ENCODE data around the gene STEAP1B.

The STEAP1B gene

GRCh38 chr7:22373911-22374310 lies 126.1 kb downstream of the STEAP1B start:
- DNase-seq (ENCODE audit: low read depth in 1 of 2, low spot score in 1 of 2): no peak

GRCh38 chr7:22373388-22373787 lies 126.6 kb downstream of the STEAP1B start:
- no peak for DNase-seq (ENCODE audit: low read depth in 1 of 2, low spot score in 1 of 2)

- no peak for DNase-seq (ENCODE audit: low read depth in 1 of 2, low spot score in 1 of 2)
These were observed 127.1 kb downstream of the STEAP1B start for GRCh38 chr7:22372863-22373262.

- DNase-seq (ENCODE audit: low read depth in 1 of 2, low spot score in 1 of 2): no peak
These were observed 128.1 kb downstream of the STEAP1B start for GRCh38 chr7:22371878-22372277.

All from activated T-helper 1 cell treated with anti-CD3 and anti-CD28 coated beads, Interleukin-2, amount 50 U/mL, for 16 hours (primary cell).